Astrocyte of the cerebellum (primary cell): ENCODE data around the gene UCN.

ENCODE experiments used
- DNase-seq: peaks from one replicate; pipeline ENCODE4 v3.0.0-alpha.2; 2011; ENCODE audit warnings: low read depth
- H3K4me3 ChIP-seq: 2 replicates; pipeline ENCODE4 v1.5.1; 2011; ENCODE audit warnings: mild to moderate bottlenecking, low read depth, low read length, moderate library complexity
- in situ Hi-C: cut with HindIII; loops from 2 replicates; pipeline ENCODE4 v1.10.0; 2017; ENCODE audit warnings: low sequenced_read_pairs
- TF ChIP-seq, protein P1 (sequence below): IDR thresholded peaks from 2 replicates; pipeline ENCODE4 v1.5.1; 2012; ENCODE audit warnings: low read length, low read depth, moderate library complexity, mild to moderate bottlenecking; ENCODE audit errors: missing control alignments

UCN gene

DNA sequence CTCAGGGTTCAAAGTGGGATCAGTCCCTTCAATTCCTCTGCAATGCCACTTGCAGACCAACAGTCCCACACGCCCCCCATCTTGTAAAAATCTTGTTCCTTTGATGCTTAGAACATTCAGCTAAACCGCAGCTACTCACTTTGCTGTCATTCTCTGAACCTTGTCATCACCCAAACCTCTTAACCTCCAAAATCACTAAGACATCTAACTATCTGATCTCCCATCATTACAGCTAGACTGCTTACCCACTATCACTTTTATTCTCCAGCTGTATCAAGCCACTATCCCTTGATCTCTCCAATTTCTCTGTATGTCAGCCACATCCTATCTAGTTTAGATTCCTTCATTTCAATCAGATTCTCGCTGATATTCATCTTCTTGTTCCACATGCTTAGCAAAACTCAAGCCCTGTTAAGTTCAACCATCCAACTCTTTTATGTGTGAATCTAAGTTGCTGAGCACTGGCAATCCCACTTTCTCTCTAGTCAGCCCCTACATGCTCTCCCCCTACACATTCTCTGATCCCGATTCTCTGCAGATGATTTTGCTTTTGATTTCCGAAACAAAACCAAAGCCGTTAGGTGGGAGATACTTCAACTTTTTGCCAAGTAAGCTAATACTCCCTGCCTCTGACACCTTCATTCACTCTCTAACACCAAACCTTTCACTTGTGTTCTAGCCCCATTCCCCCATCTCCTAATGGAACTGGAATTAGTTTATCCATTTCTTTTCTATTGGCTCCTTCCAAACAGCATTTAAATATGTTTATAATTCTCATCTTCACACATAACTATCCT, 43.8 kb upstream of the UCN start:
- TF ChIP-seq, protein P1, sequence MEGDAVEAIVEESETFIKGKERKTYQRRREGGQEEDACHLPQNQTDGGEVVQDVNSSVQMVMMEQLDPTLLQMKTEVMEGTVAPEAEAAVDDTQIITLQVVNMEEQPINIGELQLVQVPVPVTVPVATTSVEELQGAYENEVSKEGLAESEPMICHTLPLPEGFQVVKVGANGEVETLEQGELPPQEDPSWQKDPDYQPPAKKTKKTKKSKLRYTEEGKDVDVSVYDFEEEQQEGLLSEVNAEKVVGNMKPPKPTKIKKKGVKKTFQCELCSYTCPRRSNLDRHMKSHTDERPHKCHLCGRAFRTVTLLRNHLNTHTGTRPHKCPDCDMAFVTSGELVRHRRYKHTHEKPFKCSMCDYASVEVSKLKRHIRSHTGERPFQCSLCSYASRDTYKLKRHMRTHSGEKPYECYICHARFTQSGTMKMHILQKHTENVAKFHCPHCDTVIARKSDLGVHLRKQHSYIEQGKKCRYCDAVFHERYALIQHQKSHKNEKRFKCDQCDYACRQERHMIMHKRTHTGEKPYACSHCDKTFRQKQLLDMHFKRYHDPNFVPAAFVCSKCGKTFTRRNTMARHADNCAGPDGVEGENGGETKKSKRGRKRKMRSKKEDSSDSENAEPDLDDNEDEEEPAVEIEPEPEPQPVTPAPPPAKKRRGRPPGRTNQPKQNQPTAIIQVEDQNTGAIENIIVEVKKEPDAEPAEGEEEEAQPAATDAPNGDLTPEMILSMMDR, result no peak
- DNase-seq, result no peak
- H3K4me3 ChIP-seq, result no peak overlapping the region
- in situ Hi-C loops, result no loop called here

GRCh38 chr2:27350106-27350693, 42.0 kb upstream of the UCN start:
- DNase-seq, result no peak
- in situ Hi-C loops, result no loop called here
- TF ChIP-seq, protein P1, result no peak
- H3K4me3 ChIP-seq, result no peak overlapping the region

DNA sequence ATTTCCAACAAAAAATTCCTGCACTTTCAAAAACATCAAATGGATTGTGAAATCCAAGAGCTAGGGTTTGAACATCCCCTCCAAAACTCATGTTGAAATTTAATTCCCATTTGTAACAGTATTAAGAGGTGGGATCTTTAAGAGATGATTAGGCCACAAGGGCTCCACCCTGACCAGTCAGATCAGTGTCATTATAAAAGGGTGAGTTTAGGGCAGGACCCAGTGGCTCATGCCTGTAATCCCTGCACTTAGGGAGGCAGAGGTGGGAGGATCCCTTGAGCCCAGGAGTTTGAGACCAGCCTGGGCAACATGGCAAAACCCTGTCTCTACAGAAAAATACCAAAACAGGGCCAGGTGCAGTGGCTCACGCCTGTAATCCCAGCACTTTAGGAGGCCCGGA, 39.4 kb upstream of the UCN start:
- TF ChIP-seq, protein P1, result no peak
- no peak for DNase-seq
- in situ Hi-C loops, result no loop called here

GRCh38 chr2:27336173-27336572, 27.9 kb upstream of the UCN start:
- DNase-seq, result no peak
- in situ Hi-C loops, result no loop called here
- no peak overlapping the region for H3K4me3 ChIP-seq
- TF ChIP-seq, protein P1, result no peak

More for the DNA sequence above, 39.4 kb upstream of the UCN start:
- H3K4me3 ChIP-seq, result no peak overlapping the region

DNA sequence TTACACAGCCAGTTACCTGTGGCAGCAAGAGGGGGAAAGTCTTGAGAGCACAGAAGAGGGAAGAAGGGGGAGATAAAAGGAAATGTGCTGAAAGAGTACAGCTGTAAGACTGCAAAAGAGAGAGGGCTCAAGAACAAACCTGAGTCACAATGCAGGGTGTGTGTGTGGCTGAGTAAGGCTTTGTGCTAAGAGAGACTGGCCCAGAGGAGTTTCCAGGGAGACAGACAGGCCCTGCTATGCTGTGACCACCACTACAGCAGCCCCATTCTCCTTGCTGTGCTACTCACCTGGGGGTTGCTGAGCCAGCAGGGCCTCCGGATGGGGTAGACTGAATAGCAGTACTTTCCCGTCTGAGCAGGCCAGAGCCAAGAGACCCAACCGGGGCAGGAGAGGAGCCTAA, 27.1 kb upstream of the UCN start:
- DNase-seq, result no peak
- no peak overlapping the region for H3K4me3 ChIP-seq
- in situ Hi-C loops, result no loop called here
- TF ChIP-seq, protein P1, result no peak

DNA sequence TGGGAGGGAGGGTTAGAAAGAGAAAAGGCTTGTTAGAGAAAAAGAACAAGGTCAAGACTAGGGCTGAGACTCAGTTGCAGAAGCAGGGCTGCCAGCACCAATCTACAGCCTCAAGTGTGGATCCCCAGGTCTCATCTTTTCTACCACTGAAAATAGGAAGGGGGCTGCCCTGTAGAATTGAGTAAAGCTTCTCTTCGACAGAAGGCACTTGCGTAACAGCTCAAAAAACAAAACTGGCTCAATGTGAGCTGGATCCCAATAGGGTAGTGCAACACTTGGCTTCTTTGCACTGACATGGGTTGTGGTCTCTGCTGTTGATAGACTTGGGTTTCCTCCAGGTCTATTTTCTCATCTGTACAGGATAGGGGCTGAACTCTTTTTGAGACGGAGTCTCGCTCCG, 16.5 kb upstream of the UCN start:
- no peak for DNase-seq
- no peak overlapping the region for H3K4me3 ChIP-seq
- in situ Hi-C loops, result no loop called here
- TF ChIP-seq, protein P1, result no peak
